ENCODE results near the gene CNIH3. TPM values are rescaled to one million over a fixed set of nuclear protein-coding genes. Genes with fewer than 3 reads are reported as not detected.
A peak's percentile ranks its signal among the peaks of the same experiment; 100 is the strongest.

CNIH3 gene
- total RNA-seq, 1 experiment from 2014 or later = 4.2 TPM

- no peak overlapping the region for H2AK5ac ChIP-seq (ENCODE audit: insufficient read length, low read length)
- no peaks in the 10 kb centered on the region for H3K27me3 ChIP-seq (ENCODE audit: insufficient read depth, low read length)
- no peaks in the 10 kb centered on the region for H3K4me1 ChIP-seq (ENCODE audit: insufficient read depth, low read length)
- H4K8ac ChIP-seq (replicated peaks; ENCODE audit: insufficient read length, low read depth, low read length) = no peak overlapping the region
- no peak overlapping the region for H2BK20ac ChIP-seq (ENCODE audit: low read depth, low read length, poor library complexity, severe bottlenecking)
- no peaks in the 10 kb centered on the region for H3K36me3 Mint-ChIP-seq (ENCODE audit: insufficient read depth in 1 of 3, low read depth in 3 of 3)
- no peak overlapping the region for H2BK5ac ChIP-seq (ENCODE audit: insufficient read length, low read length)
- H3K9me3 ChIP-seq (ENCODE audit: control insufficient read depth, low read depth, low read length) = no peaks in the 10 kb centered on the region
- no peak overlapping the region for H4K5ac ChIP-seq (ENCODE audit: insufficient read length, low read depth, low read length)
- H3K4ac ChIP-seq (ENCODE audit: low read depth, low read length) = no peak overlapping the region
- H4K91ac ChIP-seq (ENCODE audit: insufficient read length, low read depth, low read length) = no peak overlapping the region
- H3K27me3 Mint-ChIP-seq (ENCODE audit: low read depth) = peaks cover 2% of the 10 kb centered on the region; the same call in 1 of the 2 replicates
- no CpG with 5 or more reads among the region's 5 CpGs for WGBS (ENCODE audit: extremely low coverage, insufficient read length, low lambda C conversion rate)
- H3K9me3 Mint-ChIP-seq = no peaks in the 10 kb centered on the region
- no peaks in the 10 kb centered on the region for H4K20me1 ChIP-seq (ENCODE audit: control insufficient read depth, insufficient read depth, insufficient read length)
- no peak overlapping the region for H2BK120ac ChIP-seq (ENCODE audit: low read depth, low read length, poor library complexity, severe bottlenecking)
- H2BK15ac ChIP-seq (ENCODE audit: low read depth, low read length) = no peak overlapping the region
- H3K27ac Mint-ChIP-seq = 0 out of 7 replicates have a peak overlapping the region, but pooled peaks of 1 of the 3 experiments have one; percentile 10
- no peak overlapping the region for H3T11ph ChIP-seq (ENCODE audit: low read length)
- no peak overlapping the region for H3K27ac ChIP-seq (ENCODE audit: insufficient read length, low read depth, low read length)
- H3K9ac ChIP-seq (ENCODE audit: extremely low read depth, insufficient read length, low read length) = no peak overlapping the region
- peak; percentile 50 for DNase-seq
- no peaks in the 10 kb centered on the region for H3K23me2 ChIP-seq (ENCODE audit: insufficient read length, low read depth, low read length, poor library complexity, severe bottlenecking)
- no peak overlapping the region for H3K4me2 ChIP-seq (ENCODE audit: insufficient read depth, insufficient read length, low read length)
- H3K4me1 Mint-ChIP-seq = peaks cover 17 to 18% of the 10 kb centered on the region in 2 experiments
- no peak overlapping the region for H3K23ac ChIP-seq (ENCODE audit: insufficient read length, low read depth, low read length)
- no peak overlapping the region for H3K56ac ChIP-seq (ENCODE audit: insufficient read length, low read depth, low read length)
- no peaks in the 10 kb centered on the region for H3K79me1 ChIP-seq (ENCODE audit: insufficient read depth, low read depth, low read length, poor library complexity, severe bottlenecking)
- no peaks in the 10 kb centered on the region for H3K79me2 ChIP-seq (ENCODE audit: insufficient read depth, low read length)
- H2BK12ac ChIP-seq (ENCODE audit: insufficient read length, low read depth, low read length) = no peak overlapping the region
- no peak for TF ChIP-seq CTCF (conservative IDR thresholded peaks at IDR 0.05)
- no peak overlapping the region for H3K18ac ChIP-seq (ENCODE audit: insufficient read length, low read depth, low read length)
- no peak overlapping the region for H3K4me3 Mint-ChIP-seq
- H3K14ac ChIP-seq (ENCODE audit: insufficient read depth, low read length) = no peak overlapping the region
- no peak overlapping the region for H2AFZ ChIP-seq (ENCODE audit: low read length)
Observed at GRCh38 chr1:224643653-224644052, 27.5 kb downstream of the CNIH3 start.
